ENCODE results near the gene MAST3. TPM values are rescaled to one million over a fixed set of nuclear protein-coding genes. Genes with fewer than 3 reads are reported as not detected.

Gene MAST3
- total and polyA plus RNA-seq, 2 of the 8 experiments (the other 6 are each of a cell fraction or from before 2014, with no cell fraction given) = 3.4 to 9.0 TPM

- TF ChIP-seq CHD7 (IDR thresholded peaks at IDR 0.05; ENCODE audit: insufficient replicate concordance, low read length) = no peak
- no peak for TF ChIP-seq MAFK (IDR thresholded peaks at IDR 0.05; ENCODE audit: low read depth, low read length)
Measured at GRCh38 chr19:18130523-18131242, 33.1 kb downstream of the MAST3 start (continued).

Data from H1 (cell line).